GM12892 (cell line): ENCODE data around the gene DPP6.

ENCODE experiments used
- DNase-seq: peaks from one replicate; pipeline ENCODE4 v3.0.0; 2011; ENCODE audit not compliant: insufficient read length
- FAIRE-seq: peaks from 2 replicates; lab custom pipeline; 2011; peaks lifted over from hg19 to GRCh38; lab: Jason Lieb, UNC
- POLR2A ChIP-seq: IDR thresholded peaks from 2 replicates; pipeline ENCODE4 v1.6.1; 2011; ENCODE audit warnings: low read depth, low read length, control low read depth
- POLR2AphosphoS5 ChIP-seq: IDR thresholded peaks from 2 replicates; pipeline ENCODE4 v1.6.1; 2011; ENCODE audit warnings: low read depth, low read length, control low read depth
- TAF1 ChIP-seq: IDR thresholded peaks from 2 replicates; pipeline ENCODE4 v1.6.1; 2011; ENCODE audit warnings: low read depth, mild to moderate bottlenecking, control low read depth, low read length, borderline replicate concordance

The DPP6 gene

DNA sequence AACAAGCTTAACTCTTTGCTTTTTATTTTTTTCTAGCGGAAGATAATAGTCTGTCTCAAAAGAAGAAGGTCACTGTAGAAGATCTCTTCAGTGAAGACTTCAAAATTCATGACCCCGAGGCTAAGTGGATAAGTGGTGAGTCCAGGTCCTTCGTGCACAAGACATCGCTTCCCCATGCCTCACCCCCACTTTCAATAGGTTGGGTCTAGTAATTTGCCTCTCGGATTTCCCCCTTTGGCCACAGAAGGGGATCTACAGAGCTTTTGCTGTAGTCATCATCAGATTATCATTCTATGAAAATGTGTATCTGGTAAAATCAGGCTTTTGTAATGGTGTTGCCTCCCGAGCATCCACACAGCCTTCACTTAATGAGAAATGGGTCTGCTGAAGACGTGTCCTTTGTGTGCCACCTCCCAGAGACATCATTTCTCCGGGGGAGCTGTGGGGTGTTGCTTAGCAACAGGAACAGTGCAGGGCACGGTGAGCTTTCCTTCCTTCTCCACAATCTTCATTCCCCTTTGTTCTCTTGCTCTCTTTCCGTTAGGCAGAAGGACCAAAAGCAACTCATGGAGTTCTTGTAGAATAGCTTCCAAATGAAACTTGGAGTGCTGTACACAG lies 422.8 kb downstream of the DPP6 start:
- DNase-seq (no peak), FAIRE-seq (no peak)
- no peak for TF ChIP-seq POLR2A
- TF ChIP-seq POLR2AphosphoS5 = no peak
- no peak for TF ChIP-seq TAF1

DNA sequence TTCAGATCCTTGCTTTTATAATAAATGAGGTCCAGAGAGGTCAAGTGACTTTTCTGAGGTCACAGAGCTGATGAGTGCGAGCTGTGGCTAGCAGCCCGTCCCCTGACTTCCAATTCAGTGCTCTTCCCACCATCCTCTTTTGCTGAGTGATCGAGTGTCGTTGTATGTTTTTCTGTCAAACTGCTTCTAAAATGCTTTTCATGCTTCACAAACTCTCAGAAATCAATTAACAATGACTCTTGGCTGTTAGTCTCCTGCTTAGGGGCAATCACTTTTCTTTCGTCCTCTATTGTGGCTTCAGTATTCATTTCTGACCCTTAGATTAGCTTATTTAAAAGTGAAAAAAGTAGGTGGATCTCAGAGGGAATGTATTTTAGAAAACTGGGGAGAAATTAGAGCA lies 423.7 kb downstream of the DPP6 start:
- no peak for FAIRE-seq
- TF ChIP-seq POLR2A = no peak
- no peak for TF ChIP-seq POLR2AphosphoS5
- TF ChIP-seq TAF1 = no peak
- no peak for DNase-seq

DNA sequence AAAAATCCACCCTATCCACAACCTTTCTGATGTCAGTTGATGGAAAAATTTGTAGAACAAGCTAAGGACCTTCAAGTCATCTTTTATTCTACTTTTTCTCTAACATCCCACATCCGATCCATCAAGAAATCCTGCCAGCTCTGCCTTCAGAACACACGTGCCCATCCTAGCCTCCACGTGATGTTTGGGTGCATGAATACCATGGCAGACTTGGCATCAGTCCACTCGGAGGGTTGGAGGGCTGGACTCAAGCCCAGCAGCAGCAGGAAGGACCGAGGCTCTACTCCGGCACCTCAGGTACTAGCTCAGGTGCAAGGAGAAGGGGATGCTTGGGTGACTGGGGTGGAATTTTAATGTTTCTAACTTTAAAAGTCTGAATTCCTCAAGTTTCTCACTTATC lies 428.6 kb downstream of the DPP6 start:
- FAIRE-seq (no peak), DNase-seq (no peak)
- no peak for TF ChIP-seq TAF1
- no peak for TF ChIP-seq POLR2A
- no peak for TF ChIP-seq POLR2AphosphoS5

DNA sequence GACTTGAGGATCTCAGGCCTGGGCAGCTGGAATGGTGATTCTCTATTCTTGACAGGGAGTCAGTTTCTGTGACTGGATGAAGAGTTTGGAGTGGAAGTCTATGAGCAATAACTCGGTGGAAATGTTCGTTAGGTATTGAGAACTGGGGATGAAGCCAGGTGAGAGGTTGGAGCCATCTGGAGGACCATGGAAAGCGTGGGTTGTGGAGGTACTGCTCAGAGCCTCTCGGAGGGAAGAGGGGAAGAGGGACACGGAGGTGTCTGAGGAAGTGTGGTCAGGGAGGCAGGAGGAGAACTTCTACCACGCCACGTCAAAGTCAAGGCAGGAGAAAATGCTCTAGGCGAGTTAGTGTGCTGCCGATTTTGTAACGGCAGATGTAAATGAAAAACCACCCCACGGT lies 430.7 kb downstream of the DPP6 start:
- DNase-seq = no peak
- no peak for FAIRE-seq
- no peak for TF ChIP-seq POLR2AphosphoS5

DNA sequence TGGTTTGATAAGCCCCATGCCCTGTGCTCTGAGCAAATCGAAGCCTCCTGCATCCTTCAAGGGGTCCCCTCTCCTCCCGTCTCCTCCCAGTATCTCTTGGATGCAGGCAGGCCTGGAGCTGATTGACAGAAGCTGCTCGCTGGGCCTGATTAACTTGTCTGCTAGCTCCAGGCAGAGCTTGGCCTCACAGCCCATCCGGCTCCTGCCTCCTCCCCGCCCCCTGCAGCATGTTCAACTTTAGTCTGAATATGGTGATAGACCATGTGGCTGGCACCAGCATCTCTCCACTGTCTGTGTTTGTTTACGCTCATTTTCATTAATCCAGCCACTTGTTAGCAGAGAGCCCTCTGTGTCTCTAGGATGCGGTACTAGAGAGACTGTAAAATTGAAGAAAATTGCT lies 432.2 kb downstream of the DPP6 start:
- DNase-seq (no peak), FAIRE-seq (no peak)
- TF ChIP-seq TAF1 (no peak), POLR2A (no peak), POLR2AphosphoS5 (no peak)

DNA sequence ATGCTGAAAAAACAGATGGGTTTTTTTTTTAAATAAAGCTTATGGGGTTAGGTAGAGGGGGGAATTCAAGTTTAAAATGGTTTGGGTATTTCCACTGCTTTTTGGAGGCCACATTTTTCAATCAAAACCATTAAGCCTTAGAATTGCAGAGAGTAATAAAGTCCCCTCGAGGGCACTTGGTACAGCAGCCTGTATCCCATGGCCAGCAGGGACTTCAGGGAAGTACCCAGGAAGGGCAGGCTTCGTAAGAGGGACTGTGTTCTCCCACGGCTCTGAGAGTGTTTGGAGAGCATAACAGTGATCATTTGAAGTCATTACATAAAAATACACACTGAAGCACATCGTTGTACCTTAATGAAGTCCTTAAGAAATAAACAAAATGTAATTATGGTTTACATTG lies 432.7 kb downstream of the DPP6 start:
- TF ChIP-seq TAF1 (no peak), POLR2A (no peak), POLR2AphosphoS5 (no peak)
- DNase-seq (no peak), FAIRE-seq (no peak)

DNA sequence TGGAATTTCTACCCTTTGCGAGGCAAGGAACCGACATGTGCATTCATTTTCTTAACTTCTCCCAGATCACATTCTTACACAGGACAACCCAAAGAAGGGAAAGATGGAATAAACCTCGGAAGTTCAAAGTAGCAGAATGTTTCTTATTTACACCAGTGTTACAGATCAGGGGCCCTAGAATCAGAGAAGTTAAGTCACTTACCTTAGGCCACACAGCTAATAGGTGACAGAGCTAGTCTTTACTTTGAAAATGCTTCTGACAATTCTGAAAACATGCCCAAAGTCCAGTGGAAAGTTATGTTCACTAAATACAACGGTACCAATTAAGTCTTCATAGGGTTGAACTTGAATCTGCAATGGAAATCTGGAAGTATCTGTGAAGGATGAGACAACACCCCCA lies 437.7 kb downstream of the DPP6 start:
- no peak for DNase-seq
- no peak for FAIRE-seq
- TF ChIP-seq POLR2AphosphoS5 (no peak), TAF1 (no peak), POLR2A (no peak)

DNA sequence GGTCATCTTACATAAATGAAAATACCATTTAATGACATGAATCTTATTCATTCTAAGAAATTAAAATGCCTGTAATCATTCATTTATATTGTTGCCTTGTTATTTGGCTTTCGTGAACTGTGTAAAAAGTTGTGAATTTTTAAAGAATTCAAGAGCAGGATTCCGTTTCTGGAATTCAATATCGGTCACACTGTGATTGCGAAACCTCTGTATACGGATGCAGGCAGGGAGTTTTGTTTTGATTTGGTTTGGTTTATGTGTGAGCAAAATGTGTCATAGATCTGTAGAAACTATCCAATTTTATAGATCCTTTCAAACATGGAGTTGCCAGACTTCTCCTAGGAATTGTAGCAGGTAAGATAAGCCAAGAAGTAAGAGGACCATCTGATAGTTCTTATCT lies 441.4 kb downstream of the DPP6 start:
- no peak for TF ChIP-seq POLR2A
- no peak for TF ChIP-seq TAF1
- no peak for TF ChIP-seq POLR2AphosphoS5
- FAIRE-seq (no peak), DNase-seq (no peak)

DNA sequence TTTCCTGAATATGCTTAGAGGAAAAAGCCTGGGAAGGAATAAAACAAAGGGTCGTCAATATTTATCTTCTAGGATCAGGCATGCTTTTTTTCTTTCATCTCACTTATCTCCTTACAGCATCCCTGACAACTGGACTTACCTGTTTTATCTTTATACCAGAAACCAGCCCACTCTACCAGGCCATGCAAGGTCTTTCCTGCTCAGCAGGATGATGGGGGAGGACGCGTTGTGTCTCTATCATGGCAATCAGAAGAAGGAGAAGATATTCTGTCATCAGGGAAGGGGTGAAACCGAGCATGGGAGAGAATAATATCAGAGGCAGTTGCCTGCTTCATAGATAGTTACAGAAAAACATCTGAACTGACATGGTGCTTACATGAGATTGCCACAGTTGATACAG lies 445.6 kb downstream of the DPP6 start:
- DNase-seq (no peak), FAIRE-seq (no peak)
- no peak for TF ChIP-seq POLR2AphosphoS5
- TF ChIP-seq POLR2A = no peak
- TF ChIP-seq TAF1 = no peak

DNA sequence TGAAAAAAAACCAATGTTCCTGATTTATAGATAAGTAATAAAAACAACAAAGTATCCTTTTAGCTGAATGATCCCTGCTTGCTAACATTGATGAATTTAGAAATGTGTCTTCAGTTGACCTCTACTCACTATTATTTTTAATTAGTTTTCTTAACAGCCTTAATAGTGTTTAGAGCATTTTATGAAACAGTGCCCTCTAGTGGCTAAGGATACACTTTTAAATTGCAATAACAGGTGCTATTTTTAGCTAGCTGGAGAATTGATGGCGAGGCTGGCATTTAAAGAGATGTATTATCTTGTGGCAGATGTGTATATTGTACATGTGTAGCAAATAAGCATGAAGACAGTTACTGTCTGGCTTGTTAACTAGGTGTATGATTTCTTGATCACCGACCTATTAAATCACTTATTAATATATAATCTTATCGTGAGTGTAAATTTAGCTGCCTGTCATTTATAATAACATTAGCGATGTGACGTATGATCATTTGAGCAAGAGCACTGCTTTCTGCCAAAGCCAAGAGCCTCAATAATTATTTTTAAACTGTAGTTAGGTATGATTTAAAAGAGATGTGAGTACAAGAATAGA lies 451.9 kb downstream of the DPP6 start:
- FAIRE-seq = no peak
- DNase-seq = no peak
- no peak for TF ChIP-seq TAF1
- no peak for TF ChIP-seq POLR2AphosphoS5
- TF ChIP-seq POLR2A = no peak

DNA sequence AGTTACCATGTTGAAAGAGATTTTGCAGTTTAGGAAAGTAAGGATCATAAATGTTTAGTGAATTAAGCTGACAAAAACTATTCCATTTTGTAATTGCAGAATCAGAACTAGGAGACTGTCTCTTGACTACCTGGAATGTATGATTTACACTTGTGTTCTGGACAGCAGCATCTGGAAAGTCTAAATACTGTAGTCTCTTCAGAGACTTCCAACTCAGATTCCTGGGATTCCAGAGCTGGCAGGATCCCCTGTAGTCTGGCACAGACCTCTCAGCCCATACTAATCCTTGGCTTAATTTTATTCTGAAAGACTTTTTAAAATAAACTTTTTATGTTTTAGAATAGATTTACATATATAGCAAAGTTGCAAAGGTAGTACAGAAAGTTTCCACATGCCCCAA lies 452.7 kb downstream of the DPP6 start:
- no peak for TF ChIP-seq TAF1
- no peak for TF ChIP-seq POLR2AphosphoS5
- no peak for TF ChIP-seq POLR2A
- FAIRE-seq (no peak), DNase-seq (no peak)

DNA sequence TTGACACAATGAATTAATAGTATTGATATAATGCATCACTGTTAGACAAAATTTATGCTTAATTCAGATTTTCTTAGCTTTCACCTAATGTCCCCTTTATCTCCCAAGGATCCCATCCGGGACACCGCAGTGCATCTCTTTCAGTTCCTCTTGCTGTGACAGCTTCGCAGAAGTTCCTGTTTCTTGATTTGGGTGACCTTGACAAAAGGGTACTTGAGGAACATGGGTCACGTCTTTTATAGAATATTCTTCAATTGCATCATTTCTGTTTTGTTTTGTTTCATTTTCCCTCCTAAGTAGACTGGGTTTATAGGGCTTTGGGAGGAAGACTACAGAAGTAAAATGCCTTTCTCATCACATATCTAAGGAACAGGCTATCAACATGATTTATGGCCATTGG lies 453.2 kb downstream of the DPP6 start:
- no peak for DNase-seq
- FAIRE-seq = no peak
- no peak for TF ChIP-seq TAF1
- TF ChIP-seq POLR2A = no peak
- TF ChIP-seq POLR2AphosphoS5 = no peak

DNA sequence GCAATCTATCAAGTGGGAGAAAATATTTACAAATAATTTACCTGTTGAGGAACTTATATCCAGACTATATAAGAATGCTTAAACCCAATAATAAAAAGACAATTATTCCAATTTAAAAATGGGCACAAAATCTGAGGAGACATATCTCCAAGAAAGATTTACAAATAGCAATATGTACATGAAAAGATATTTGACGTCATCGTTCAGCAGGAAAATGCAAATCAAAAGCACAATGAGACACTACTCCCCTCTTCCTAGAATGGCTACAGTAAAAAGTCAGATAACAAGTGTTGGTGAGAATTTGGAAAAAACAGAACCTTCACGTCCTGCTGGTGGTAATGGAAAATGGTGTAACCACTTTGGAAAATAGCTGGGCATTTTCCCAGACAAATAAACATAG lies 457.0 kb downstream of the DPP6 start:
- FAIRE-seq (no peak), DNase-seq (no peak)
- TF ChIP-seq TAF1 (no peak), POLR2AphosphoS5 (no peak), POLR2A (no peak)
